Measurements from ENCODE around the gene IL12A. TPM values are rescaled to one million over a fixed set of nuclear protein-coding genes. Genes with fewer than 3 reads are reported as not detected.

Gene IL12A
- polyA plus RNA-seq, 1 donor (not counting 4 experiments of a cell fraction or from before 2014, with no cell fraction given) = 0.54 TPM

GRCh38 chr3:160009525-160009924 is 20.9 kb downstream of the IL12A start:
- Histone ChIP-seq H4K20me1 (ENCODE audit: control insufficient read depth, extremely low read depth, insufficient read depth, low read length) (no peaks in the 10 kb centered on the region), H3K36me3 (ENCODE audit: control insufficient read depth in 2 of 2, extremely low read depth in 1 of 2, insufficient read depth in 2 of 2, low read length in 2 of 2) (no peaks in the 10 kb centered on the region), H3K27ac (ENCODE audit: control insufficient read depth, insufficient read depth, low read length) (no peak overlapping the region), H3K4me3 (ENCODE audit: control insufficient read depth in 2 of 3, extremely low read depth in 1 of 3, insufficient read depth in 2 of 3, low read depth in 1 of 3, low read length in 3 of 3) (no peak overlapping the region), H3K9ac (ENCODE audit: control insufficient read depth, extremely low read depth, insufficient read depth, low read length) (no peak overlapping the region), H3K9me3 (ENCODE audit: control insufficient read depth, low read depth, low read length) (no peaks in the 10 kb centered on the region), H3K79me2 (ENCODE audit: control insufficient read depth, insufficient read depth, low read length) (no peaks in the 10 kb centered on the region), H3K4me1 (ENCODE audit: control insufficient read depth, extremely low read depth, insufficient read depth, low read length) (no peaks in the 10 kb centered on the region), H3K27me3 (ENCODE audit: control insufficient read depth, extremely low read depth, insufficient read depth, low read length) (no peaks in the 10 kb centered on the region), H3K9me1 (ENCODE audit: control insufficient read depth, extremely low read depth, insufficient read depth, low read length) (no peaks in the 10 kb centered on the region), H3K4me2 (ENCODE audit: control insufficient read depth, extremely low read depth, insufficient read depth, low read depth, low read length) (no peak overlapping the region), H2AFZ (ENCODE audit: control insufficient read depth, low read length) (no peak overlapping the region)
- dilution Hi-C loops (cut with MboI; ENCODE audit: extremely low pct_ligation_motif_present, low sequenced_read_pairs) = no loop called here
- FAIRE-seq = no peak
- no peak for DNase-seq (ENCODE audit: low read depth, low spot score)
- TF ChIP-seq, protein P1, sequence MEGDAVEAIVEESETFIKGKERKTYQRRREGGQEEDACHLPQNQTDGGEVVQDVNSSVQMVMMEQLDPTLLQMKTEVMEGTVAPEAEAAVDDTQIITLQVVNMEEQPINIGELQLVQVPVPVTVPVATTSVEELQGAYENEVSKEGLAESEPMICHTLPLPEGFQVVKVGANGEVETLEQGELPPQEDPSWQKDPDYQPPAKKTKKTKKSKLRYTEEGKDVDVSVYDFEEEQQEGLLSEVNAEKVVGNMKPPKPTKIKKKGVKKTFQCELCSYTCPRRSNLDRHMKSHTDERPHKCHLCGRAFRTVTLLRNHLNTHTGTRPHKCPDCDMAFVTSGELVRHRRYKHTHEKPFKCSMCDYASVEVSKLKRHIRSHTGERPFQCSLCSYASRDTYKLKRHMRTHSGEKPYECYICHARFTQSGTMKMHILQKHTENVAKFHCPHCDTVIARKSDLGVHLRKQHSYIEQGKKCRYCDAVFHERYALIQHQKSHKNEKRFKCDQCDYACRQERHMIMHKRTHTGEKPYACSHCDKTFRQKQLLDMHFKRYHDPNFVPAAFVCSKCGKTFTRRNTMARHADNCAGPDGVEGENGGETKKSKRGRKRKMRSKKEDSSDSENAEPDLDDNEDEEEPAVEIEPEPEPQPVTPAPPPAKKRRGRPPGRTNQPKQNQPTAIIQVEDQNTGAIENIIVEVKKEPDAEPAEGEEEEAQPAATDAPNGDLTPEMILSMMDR (optimal IDR thresholded peaks at IDR 0.05 in 1 of 3, IDR thresholded peaks at IDR 0.05 in 1 of 3, conservative IDR thresholded peaks at IDR 0.05 in 1 of 3; ENCODE audit: extremely low read depth in 1 of 3, insufficient read depth in 2 of 3, low read length in 3 of 3) = no peak
- no peak for TF ChIP-seq EZH2 (IDR thresholded peaks at IDR 0.05; ENCODE audit: low read length)

DNA sequence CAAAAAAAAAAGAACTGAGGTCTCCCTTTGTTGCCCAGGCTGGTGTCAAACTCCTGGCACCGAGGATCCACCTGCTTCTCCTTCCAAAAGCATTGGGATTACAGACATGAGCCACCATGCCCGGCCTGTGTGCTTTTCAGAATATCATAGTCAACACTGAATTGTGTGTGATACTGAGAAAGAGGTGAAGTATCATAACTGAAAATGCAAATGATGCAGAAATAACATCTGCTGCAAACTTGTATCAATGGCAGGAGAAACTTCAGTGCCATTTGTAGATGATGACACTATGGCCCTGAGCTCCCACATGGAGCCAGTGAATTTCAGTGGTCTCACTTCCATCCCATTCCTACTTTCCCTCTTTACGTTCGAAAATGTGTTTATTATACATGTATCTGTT is 21.9 kb downstream of the IL12A start:
- H3K79me2 ChIP-seq (ENCODE audit: control insufficient read depth, insufficient read depth, low read length) = no peaks in the 10 kb centered on the region
- no peak for FAIRE-seq
- DNase-seq (ENCODE audit: low read depth, low spot score) = no peak
- no peaks in the 10 kb centered on the region for H4K20me1 ChIP-seq (ENCODE audit: control insufficient read depth, extremely low read depth, insufficient read depth, low read length)
- H3K9me1 ChIP-seq (ENCODE audit: control insufficient read depth, extremely low read depth, insufficient read depth, low read length) = no peaks in the 10 kb centered on the region
- H3K27me3 ChIP-seq (ENCODE audit: control insufficient read depth, extremely low read depth, insufficient read depth, low read length) = no peaks in the 10 kb centered on the region
- H3K36me3 ChIP-seq (ENCODE audit: control insufficient read depth in 2 of 2, extremely low read depth in 1 of 2, insufficient read depth in 2 of 2, low read length in 2 of 2) = no peaks in the 10 kb centered on the region
- TF ChIP-seq EZH2 (IDR thresholded peaks at IDR 0.05; ENCODE audit: low read length) = no peak
- TF ChIP-seq, protein P1 (optimal IDR thresholded peaks at IDR 0.05 in 1 of 3, IDR thresholded peaks at IDR 0.05 in 1 of 3, conservative IDR thresholded peaks at IDR 0.05 in 1 of 3; ENCODE audit: extremely low read depth in 1 of 3, insufficient read depth in 2 of 3, low read length in 3 of 3) = no peak
- no peak overlapping the region for H3K27ac ChIP-seq (ENCODE audit: control insufficient read depth, insufficient read depth, low read length)
- dilution Hi-C loops (cut with MboI; ENCODE audit: extremely low pct_ligation_motif_present, low sequenced_read_pairs) = no loop called here
- no peak overlapping the region for H3K4me2 ChIP-seq (ENCODE audit: control insufficient read depth, extremely low read depth, insufficient read depth, low read depth, low read length)
- no peak overlapping the region for H3K9ac ChIP-seq (ENCODE audit: control insufficient read depth, extremely low read depth, insufficient read depth, low read length)
- no peaks in the 10 kb centered on the region for H3K9me3 ChIP-seq (ENCODE audit: control insufficient read depth, low read depth, low read length)
- no peaks in the 10 kb centered on the region for H3K4me1 ChIP-seq (ENCODE audit: control insufficient read depth, extremely low read depth, insufficient read depth, low read length)
- no peak overlapping the region for H2AFZ ChIP-seq (ENCODE audit: control insufficient read depth, low read length)
- no peak overlapping the region for H3K4me3 ChIP-seq (ENCODE audit: control insufficient read depth in 2 of 3, extremely low read depth in 1 of 3, insufficient read depth in 2 of 3, low read depth in 1 of 3, low read length in 3 of 3)
